AG10803 (cell line): ENCODE data around the gene ACTMAP.
A peak's percentile ranks its signal among the peaks of the same experiment; 100 is the strongest.

ENCODE experiments used
- DNase-seq: peaks from one replicate; pipeline ENCODE4 v3.0.0; 2010; ENCODE audit warnings: low read depth
- H3K4me3 ChIP-seq: 2 replicates; pipeline ENCODE4 v1.5.1; 2011; ENCODE audit warnings: mild to moderate bottlenecking, low read length, control low read depth
- CTCF ChIP-seq: conservative IDR thresholded peaks from 2 replicates; pipeline ENCODE4 v1.5.1; 2011; ENCODE audit warnings: mild to moderate bottlenecking, low read length, control low read depth, inconsistent platforms

Gene ACTMAP

GRCh38 chr19:40723661-40724254 lies 26.5 kb downstream of the ACTMAP start:
- TF ChIP-seq CTCF = no peak
- DNase-seq = no peak

GRCh38 chr19:40721936-40722661 lies 28.2 kb downstream of the ACTMAP start:
- DNase-seq = no peak
- no peak for TF ChIP-seq CTCF
- H3K4me3 ChIP-seq = no peak overlapping the region

More at GRCh38 chr19:40723661-40724254, 26.5 kb downstream of the ACTMAP start:
- H3K4me3 ChIP-seq = no peak overlapping the region

- H3K4me3 ChIP-seq = peak overlapping the region; percentile 53; the same call in 1 of the 2 replicates
- no peak for TF ChIP-seq CTCF
- no peak for DNase-seq
These were observed 29.2 kb downstream of the ACTMAP start for GRCh38 chr19:40721140-40721486.

GRCh38 chr19:40719414-40719894 lies 30.8 kb downstream of the ACTMAP start:
- peak overlapping the region; percentile 94 for H3K4me3 ChIP-seq
- TF ChIP-seq CTCF = no peak
- no peak for DNase-seq

GRCh38 chr19:40718774-40719391 lies 31.4 kb downstream of the ACTMAP start:
- DNase-seq = peak; percentile 31
- TF ChIP-seq CTCF = no peak
- peak overlapping the region; percentile 94 for H3K4me3 ChIP-seq

GRCh38 chr19:40717880-40718773 lies 32.1 kb downstream of the ACTMAP start:
- peak overlapping the region; percentile 94 for H3K4me3 ChIP-seq
- DNase-seq = peak; percentile 18
- TF ChIP-seq CTCF = no peak
